HepG2 (cell line): ENCODE results near the gene DNAJC18. TPM values are rescaled to one million over a fixed set of nuclear protein-coding genes. Genes with fewer than 3 reads are reported as not detected.

Source experiments
- ATAC-seq: fragments of 200-7000 bp; cut with Tn5 transposase; 3 replicates; pipeline ENCODE4 v1.9.1; 2020; ENCODE audit warnings: mild to moderate bottlenecking, moderate library complexity
- BruUV-seq: library from RNA; stranded (reverse); fragments of 400-500 nt; replicated peaks from 2 replicates; lab custom pipeline; 2021; lab: Mats Ljungman, UMichigan
- CTCF ChIA-PET: fragments of 300-600 bp; formaldehyde crosslinking; extraction: SDS; loops from one replicate; lab custom pipeline; 2021; ENCODE audit warnings: low total read pairs, inconsistent platforms, low intra/inter-chr PET ratio; lab: Yijun Ruan, JAX
- POLR2A ChIA-PET: fragments of 350-600 bp; sonication (Branson Sonifier 250); formaldehyde crosslinking; loops from one replicate; lab custom pipeline; 2020; ENCODE audit warnings: antibody characterized with exemption, inconsistent platforms; lab: Yijun Ruan, JAX
- DNase-seq: peaks from one replicate; pipeline ENCODE4 v3.0.0-alpha.2; 2015; ENCODE audit warnings: low spot score
- FAIRE-seq: peaks from 3 replicates; lab custom pipeline; 2011; peaks lifted over from hg19 to GRCh38; lab: Jason Lieb, UNC
- H2AFZ ChIP-seq: one replicate; pipeline ENCODE4 v1.6.1; 2011; ENCODE audit warnings: low read length, inconsistent platforms
- H3K27ac ChIP-seq: fragments of 300-600 bp; 3 replicates; pipeline ENCODE4 v1.8.0; 2011; ENCODE audit warnings: mixed run types, mild to moderate bottlenecking, mixed read lengths, low read length, inconsistent platforms; ENCODE audit not compliant: insufficient read depth; ENCODE audit errors: extremely low read length
- H3K27me3 ChIP-seq, 2 experiments: fragments of 200-600 bp in 1 of 2; 2 replicates in 1 of 2; 3 replicates in 1 of 2; pipeline versions ENCODE4 v1.6.0 to v1.8.0; 2011; ENCODE audit warnings: low read length in 2 of 2, mild to moderate bottlenecking in 2 of 2, moderate library complexity in 2 of 2, inconsistent platforms in 1 of 2; ENCODE audit not compliant: insufficient read depth in 2 of 2, control insufficient read depth in 1 of 2
- H3K36me3 ChIP-seq, 2 experiments: fragments of 200-600 bp in 1 of 2; replicated peaks in 1 of 2; 2 replicates in 1 of 2; 3 replicates in 1 of 2; pipeline versions ENCODE4 v1.5.1 to v1.8.0; 2011; ENCODE audit warnings: low read length in 2 of 2, inconsistent platforms in 1 of 2; ENCODE audit not compliant: insufficient read depth in 2 of 2, control insufficient read depth in 1 of 2
- H3K4me1 ChIP-seq: 2 replicates; pipeline ENCODE4 v1.5.1; 2012; ENCODE audit warnings: low read length, inconsistent platforms; ENCODE audit not compliant: insufficient read depth
- H3K4me2 ChIP-seq: 2 replicates; pipeline ENCODE4 v1.6.0; 2011; ENCODE audit warnings: low read depth, low read length, inconsistent platforms
- H3K4me3 ChIP-seq, 3 experiments: fragments of 200-600 bp in 1 of 3; sonication (generic), shearing (Covaris generic) in 1 of 3; replicated peaks in 1 of 3; 2 replicates each; pipeline ENCODE4 v1.5.1; 2011 to 2016; ENCODE audit warnings: low read length in 3 of 3, inconsistent platforms in 2 of 3, low read depth in 2 of 3, mild to moderate bottlenecking in 2 of 3, control low read depth in 1 of 3, mixed read lengths in 1 of 3; ENCODE audit not compliant: insufficient read depth in 1 of 3
- H3K79me2 ChIP-seq: one replicate; pipeline ENCODE4 v1.6.1; 2011; ENCODE audit warnings: low read length, inconsistent platforms; ENCODE audit not compliant: insufficient read depth
- H3K9ac ChIP-seq: 2 replicates; pipeline ENCODE4 v1.6.0; 2011; ENCODE audit warnings: mild to moderate bottlenecking, low read depth, low read length, inconsistent platforms; ENCODE audit not compliant: insufficient read depth
- H3K9me3 ChIP-seq: 2 replicates; pipeline ENCODE4 v1.5.1; 2012; ENCODE audit warnings: mild to moderate bottlenecking, low read length
- H4K20me1 ChIP-seq: 2 replicates; pipeline ENCODE4 v1.6.0; 2011; ENCODE audit warnings: inconsistent platforms, mild to moderate bottlenecking, low read length, moderate library complexity; ENCODE audit not compliant: insufficient read depth
- ASH2L ChIP-seq: fragments of 300-600, 200-600 bp; sonication (generic); IDR thresholded peaks from 2 replicates; pipeline ENCODE4 v1.7.0; 2017; ENCODE audit warnings: low read depth, mild to moderate bottlenecking, moderate library complexity, mixed read lengths, low read length; ENCODE audit not compliant: insufficient read length
- CENPT ChIP-seq: sonication (generic); formaldehyde crosslinking; IDR thresholded peaks from 2 replicates; pipeline ENCODE4 v1.8.0; 2022; ENCODE audit warnings: low read depth, mild to moderate bottlenecking, moderate library complexity, missing genetic modification reagents
- DNMT3B ChIP-seq: conservative IDR thresholded peaks from 2 replicates; pipeline ENCODE4 v1.6.1; 2016; ENCODE audit warnings: missing biosample characterization, control low read depth
- ELF1 ChIP-seq: sonication (generic); formaldehyde crosslinking; IDR thresholded peaks from 2 replicates; pipeline ENCODE4 v1.4.0; 2020; ENCODE audit warnings: missing genetic modification reagents
- KLF15 ChIP-seq: sonication (generic); formaldehyde crosslinking; IDR thresholded peaks from 2 replicates; pipeline ENCODE4 v1.8.1; 2023; ENCODE audit warnings: borderline replicate concordance, mild to moderate bottlenecking, inconsistent platforms, missing genetic modification reagents, mixed read lengths
- SIX4 ChIP-seq: sonication (generic); formaldehyde crosslinking; IDR thresholded peaks from 2 replicates; pipeline ENCODE4 v1.4.0; 2020; ENCODE audit warnings: missing genetic modification reagents
- TCF7 ChIP-seq: sonication (generic); IDR thresholded peaks from 2 replicates; pipeline ENCODE4 v1.6.1; 2016; ENCODE audit warnings: antibody characterized with exemption, low read depth
- XRCC5 ChIP-seq: fragments of 200-400 bp; formaldehyde crosslinking; optimal IDR thresholded peaks from 2 replicates; pipeline ENCODE3; 2017; ENCODE audit warnings: mild to moderate bottlenecking, low read length
- ZMAT3 ChIP-seq: sonication (generic); formaldehyde crosslinking; conservative IDR thresholded peaks from 2 replicates; pipeline ENCODE4 v1.7.0; 2021; ENCODE audit warnings: missing genetic modification reagents
- ZNF143 ChIP-seq: sonication (generic); formaldehyde crosslinking; IDR thresholded peaks from 2 replicates; pipeline ENCODE4 v1.4.0; 2020; ENCODE audit warnings: missing genetic modification reagents
- ZNF274 ChIP-seq: sonication (generic); formaldehyde crosslinking; IDR thresholded peaks from 2 replicates; pipeline ENCODE4 v1.5.1; 2020; ENCODE audit warnings: mild to moderate bottlenecking, missing genetic modification reagents
- ZNF589 ChIP-seq: sonication (generic); formaldehyde crosslinking; conservative IDR thresholded peaks from 2 replicates; pipeline ENCODE4 v1.8.0; 2022; ENCODE audit warnings: mild to moderate bottlenecking, moderate library complexity, missing genetic modification reagents
- WGBS: methylation state at CpG from one replicate; pipeline ENCODE4 v1.1.6; 2017; ENCODE audit warnings: low lambda C conversion rate; 5-methylcytosine and 5-hydroxymethylcytosine counted together
- in situ Hi-C: cut with HindIII; loops from 2 replicates; pipeline ENCODE4 v1.10.0; 2017; ENCODE audit warnings: low pct_unique_long_range_greater_than_20kb; ENCODE audit not compliant: extremely low pct_ligation_motif_present
- intact Hi-C: fragments of 100-400 bp; cut with micrococcal nuclease; formaldehyde crosslinking; loops from one replicate; pipeline ENCODE4 v1.10.0; 2022; ENCODE audit not compliant: unreplicated experiment
- polyA plus RNA-seq, 8 experiments: library from polyadenylated mRNA; depleted of rRNA in 3 of 8; stranded (reverse) in 7 of 8; unstranded in 1 of 8; fragments of >200 nt; fragmentation: Illumina TruSeq in 4 of 8; extraction: Trizol in 4 of 8; gene quantifications; 2 replicates each; pipeline versions ENCODE4 v1.2.1 to v1.2.3, GENCODE V29; 2011 to 2016; ENCODE audit warnings: low read depth in 4 of 8, missing spikeins in 1 of 8, mixed read lengths in 1 of 8; ENCODE audit not compliant: insufficient read depth in 1 of 8
- total RNA-seq, 5 experiments: library from RNA; depleted of rRNA; stranded (reverse); fragments of >200 nt; fragmentation: Illumina TruSeq; extraction: Trizol; gene quantifications; 2 replicates each; pipeline ENCODE4 v1.2.3, GENCODE V29; 2016; ENCODE audit warnings: low read depth in 1 of 5
- TF ChIP-seq, protein P1 (sequence below): sonication (generic); formaldehyde crosslinking; IDR thresholded peaks from 2 replicates; pipeline ENCODE4 v1.4.0; 2020; ENCODE audit warnings: missing genetic modification reagents, borderline replicate concordance
- TF ChIP-seq, protein P2 (sequence below): sonication (generic); formaldehyde crosslinking; IDR thresholded peaks from 2 replicates; pipeline ENCODE4 v1.5.0; 2020; ENCODE audit warnings: mild to moderate bottlenecking, missing genetic modification reagents, borderline replicate concordance
- TF ChIP-seq, protein P3 (sequence below): sonication (generic); formaldehyde crosslinking; IDR thresholded peaks from 2 replicates; pipeline ENCODE4 v1.5.0; 2020; ENCODE audit warnings: missing genetic modification reagents

The DNAJC18 gene
- total and polyA plus RNA-seq, 2 of the 13 experiments (the other 11 are each of a cell fraction or from before 2014, with no cell fraction given): 6.5 to 6.6 TPM

DNA sequence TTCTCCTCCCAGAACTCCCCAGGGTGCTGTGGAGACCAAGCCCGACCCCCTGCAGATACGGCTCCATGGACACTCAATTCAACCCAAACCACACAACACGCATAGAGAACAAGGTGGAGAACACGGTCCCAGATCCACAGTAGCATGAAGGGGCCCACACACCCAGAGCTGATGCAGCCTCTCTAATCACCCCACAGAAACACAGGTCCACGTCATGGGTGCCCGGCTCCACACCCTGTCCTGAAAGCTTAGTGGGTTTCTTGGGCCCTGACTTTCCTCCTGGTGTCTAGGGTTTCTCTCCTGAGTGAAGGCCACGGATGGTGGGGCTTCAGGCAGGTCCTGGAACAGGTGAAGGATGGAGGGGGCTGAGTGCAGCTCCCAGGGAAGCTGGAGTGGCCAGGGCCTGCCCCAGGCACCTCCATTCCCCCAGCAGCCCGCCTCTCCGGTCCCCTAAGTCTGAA lies 54.7 kb downstream of the DNAJC18 start (continued):
- no peak for TF ChIP-seq ASH2L
- TF ChIP-seq ZNF274 (CRISPR knock-in tag): no peak
- TF ChIP-seq TCF7: no peak
- no peak for TF ChIP-seq CENPT (CRISPR knock-in tag)
- TF ChIP-seq ZMAT3 (CRISPR knock-in tag): 0 out of 2 replicates have a peak, but pooled peaks have one; percentile 19
- TF ChIP-seq ZNF589 (CRISPR knock-in tag): no peak

DNA sequence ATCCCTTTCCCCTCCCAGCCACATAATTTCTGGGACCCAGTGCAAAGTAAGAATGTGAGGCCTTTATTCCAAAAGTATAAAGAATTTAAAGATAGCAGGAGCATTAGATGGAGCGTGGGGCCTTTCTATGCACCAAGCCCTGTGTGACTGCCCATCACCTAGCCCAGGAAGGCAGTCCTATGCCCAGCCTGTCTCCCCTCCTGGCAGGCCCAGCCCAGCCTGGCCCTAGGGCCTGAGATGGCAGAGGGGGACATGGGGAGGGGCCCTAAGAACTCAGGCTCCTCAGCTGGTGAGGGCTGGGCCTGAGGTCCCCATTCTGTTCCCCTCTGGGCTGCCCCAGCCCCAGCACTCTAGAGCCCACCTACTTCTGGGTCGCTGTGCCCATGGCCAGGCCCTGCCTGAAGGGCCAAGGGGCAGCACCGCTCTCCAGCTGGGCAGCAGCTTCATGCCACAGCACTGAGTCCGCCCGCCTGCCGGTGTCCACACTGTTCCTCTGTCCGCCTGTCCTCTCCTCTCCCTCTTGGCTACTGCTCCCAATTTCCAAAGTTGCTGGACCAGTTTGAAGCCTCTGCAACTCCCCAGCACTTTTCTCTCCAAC lies 55.2 kb downstream of the DNAJC18 start:
- FAIRE-seq (no peak), ATAC-seq (peak; percentile 40), DNase-seq (no peak)
- H3K4me2 ChIP-seq: peak overlapping the region; percentile 92
- peaks cover 74% of the 10 kb centered on the region for H3K4me1 ChIP-seq
- intact Hi-C loops: loop anchor here (2.0 kb wide), 1 partner anchor 19 kb away; no protein-coding TSS in a partner anchor
- H3K27me3 ChIP-seq: no peaks in the 10 kb centered on the region; a peak in 1 of 5 replicates
- no peaks in the 10 kb centered on the region for H3K9me3 ChIP-seq
- no peaks in the 10 kb centered on the region for H4K20me1 ChIP-seq
- H3K4me3 ChIP-seq: peak overlapping the region; percentile 68 to 79 (median 76)
- WGBS: 3% methylated on average over 5 of the region's 7 CpGs
- no TSS peak for BruUV-seq
- no peak overlapping the region for H2AFZ ChIP-seq
- peak overlapping the region; percentile 73 for H3K9ac ChIP-seq
- ChIA-PET POLR2A (interaction anchor here (0.5 to 1.7 kb wide), 6 partner anchors 19 to 841 kb away, joined by 3 to 6 read pairs (median 4); partner anchors contain the start of genes ETF1, PAIP2, SPATA24 and UBE2D2), CTCF (no interaction called here)
- H3K27ac ChIP-seq: peak overlapping the region; percentile 69
- no peaks in the 10 kb centered on the region for H3K36me3 ChIP-seq
- peaks cover 16% of the 10 kb centered on the region for H3K79me2 ChIP-seq
- in situ Hi-C loops: no loop called here
- TF ChIP-seq DNMT3B (no peak), ZNF143 (CRISPR knock-in tag) (no peak), ZNF589 (CRISPR knock-in tag) (no peak), ELF1 (CRISPR knock-in tag) (no peak), XRCC5 (no peak), SIX4 (CRISPR knock-in tag) (no peak), KLF15 (CRISPR knock-in tag) (no peak)
- TF ChIP-seq, protein P1, sequence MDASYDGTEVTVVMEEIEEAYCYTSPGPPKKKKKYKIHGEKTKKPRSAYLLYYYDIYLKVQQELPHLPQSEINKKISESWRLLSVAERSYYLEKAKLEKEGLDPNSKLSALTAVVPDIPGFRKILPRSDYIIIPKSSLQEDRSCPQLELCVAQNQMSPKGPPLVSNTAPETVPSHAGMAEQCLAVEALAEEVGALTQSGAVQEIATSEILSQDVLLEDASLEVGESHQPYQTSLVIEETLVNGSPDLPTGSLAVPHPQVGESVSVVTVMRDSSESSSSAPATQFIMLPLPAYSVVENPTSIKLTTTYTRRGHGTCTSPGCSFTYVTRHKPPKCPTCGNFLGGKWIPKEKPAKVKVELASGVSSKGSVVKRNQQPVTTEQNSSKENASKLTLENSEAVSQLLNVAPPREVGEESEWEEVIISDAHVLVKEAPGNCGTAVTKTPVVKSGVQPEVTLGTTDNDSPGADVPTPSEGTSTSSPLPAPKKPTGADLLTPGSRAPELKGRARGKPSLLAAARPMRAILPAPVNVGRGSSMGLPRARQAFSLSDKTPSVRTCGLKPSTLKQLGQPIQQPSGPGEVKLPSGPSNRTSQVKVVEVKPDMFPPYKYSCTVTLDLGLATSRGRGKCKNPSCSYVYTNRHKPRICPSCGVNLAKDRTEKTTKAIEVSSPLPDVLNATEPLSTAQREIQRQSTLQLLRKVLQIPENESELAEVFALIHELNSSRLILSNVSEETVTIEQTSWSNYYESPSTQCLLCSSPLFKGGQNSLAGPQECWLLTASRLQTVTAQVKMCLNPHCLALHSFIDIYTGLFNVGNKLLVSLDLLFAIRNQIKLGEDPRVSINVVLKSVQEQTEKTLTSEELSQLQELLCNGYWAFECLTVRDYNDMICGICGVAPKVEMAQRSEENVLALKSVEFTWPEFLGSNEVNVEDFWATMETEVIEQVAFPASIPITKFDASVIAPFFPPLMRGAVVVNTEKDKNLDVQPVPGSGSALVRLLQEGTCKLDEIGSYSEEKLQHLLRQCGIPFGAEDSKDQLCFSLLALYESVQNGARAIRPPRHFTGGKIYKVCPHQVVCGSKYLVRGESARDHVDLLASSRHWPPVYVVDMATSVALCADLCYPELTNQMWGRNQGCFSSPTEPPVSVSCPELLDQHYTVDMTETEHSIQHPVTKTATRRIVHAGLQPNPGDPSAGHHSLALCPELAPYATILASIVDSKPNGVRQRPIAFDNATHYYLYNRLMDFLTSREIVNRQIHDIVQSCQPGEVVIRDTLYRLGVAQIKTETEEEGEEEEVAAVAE (CRISPR knock-in tag): no peak
- TF ChIP-seq, protein P2, sequence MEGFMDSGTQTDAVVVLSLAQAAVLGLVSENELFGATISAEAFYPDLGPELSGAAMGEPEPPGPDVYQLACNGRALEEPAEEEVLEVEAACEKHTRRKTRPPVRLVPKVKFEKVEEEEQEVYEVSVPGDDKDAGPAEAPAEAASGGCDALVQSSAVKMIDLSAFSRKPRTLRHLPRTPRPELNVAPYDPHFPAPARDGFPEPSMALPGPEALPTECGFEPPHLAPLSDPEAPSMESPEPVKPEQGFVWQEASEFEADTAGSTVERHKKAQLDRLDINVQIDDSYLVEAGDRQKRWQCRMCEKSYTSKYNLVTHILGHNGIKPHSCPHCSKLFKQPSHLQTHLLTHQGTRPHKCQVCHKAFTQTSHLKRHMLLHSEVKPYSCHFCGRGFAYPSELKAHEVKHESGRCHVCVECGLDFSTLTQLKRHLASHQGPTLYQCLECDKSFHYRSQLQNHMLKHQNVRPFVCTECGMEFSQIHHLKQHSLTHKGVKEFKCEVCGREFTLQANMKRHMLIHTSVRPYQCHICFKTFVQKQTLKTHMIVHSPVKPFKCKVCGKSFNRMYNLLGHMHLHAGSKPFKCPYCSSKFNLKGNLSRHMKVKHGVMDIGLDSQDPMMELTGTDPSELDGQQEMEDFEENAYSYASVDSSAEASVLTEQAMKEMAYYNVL (CRISPR knock-in tag): no peak
- TF ChIP-seq, protein P3, sequence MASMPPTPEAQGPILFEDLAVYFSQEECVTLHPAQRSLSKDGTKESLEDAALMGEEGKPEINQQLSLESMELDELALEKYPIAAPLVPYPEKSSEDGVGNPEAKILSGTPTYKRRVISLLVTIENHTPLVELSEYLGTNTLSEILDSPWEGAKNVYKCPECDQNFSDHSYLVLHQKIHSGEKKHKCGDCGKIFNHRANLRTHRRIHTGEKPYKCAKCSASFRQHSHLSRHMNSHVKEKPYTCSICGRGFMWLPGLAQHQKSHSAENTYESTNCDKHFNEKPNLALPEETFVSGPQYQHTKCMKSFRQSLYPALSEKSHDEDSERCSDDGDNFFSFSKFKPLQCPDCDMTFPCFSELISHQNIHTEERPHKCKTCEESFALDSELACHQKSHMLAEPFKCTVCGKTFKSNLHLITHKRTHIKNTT (CRISPR knock-in tag): no peak
